ENCODE measurements around the gene TUSC2.

The TUSC2 gene

DNA sequence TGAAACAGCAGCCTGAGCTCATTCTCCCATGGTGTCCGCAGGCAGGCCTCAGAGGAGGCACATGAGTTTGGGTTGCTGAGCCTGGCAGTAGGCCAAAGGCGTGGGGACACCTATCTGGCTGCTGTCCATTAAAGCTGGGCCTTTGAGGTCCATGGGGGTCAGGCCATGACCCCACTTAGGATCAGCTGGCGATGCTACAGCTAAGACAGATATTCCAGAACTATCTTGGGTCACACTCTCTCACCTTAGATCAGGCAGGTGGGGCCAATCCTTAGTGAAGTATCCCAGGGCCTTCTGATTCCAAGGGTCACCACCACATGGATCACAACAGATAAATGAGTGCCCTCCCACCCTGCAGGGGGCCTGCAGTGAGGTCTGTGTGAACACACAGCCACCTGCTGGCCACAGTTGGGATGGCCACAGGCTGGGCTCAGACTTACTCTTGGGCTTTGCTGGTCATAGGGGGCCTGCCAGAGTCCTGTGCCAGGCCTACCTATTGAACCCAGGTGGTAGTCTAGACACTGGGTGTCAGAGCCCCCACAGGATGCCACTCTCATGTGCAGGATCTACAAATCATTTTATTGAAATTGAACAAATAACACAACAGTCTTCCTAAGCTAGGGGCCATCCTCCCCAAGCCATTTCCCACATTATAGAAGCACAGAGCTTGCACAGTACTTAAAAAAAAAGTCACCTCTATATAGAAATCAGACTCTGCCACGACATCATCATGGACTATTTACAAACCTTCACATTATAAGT is 3.5 kb downstream of the TUSC2 start:
- no peak overlapping the region for H3K9ac ChIP-seq (ENCODE audit: insufficient read length)
- DNase-seq (ENCODE audit: low read depth, low spot score) = no peak
- no peaks in the 10 kb centered on the region for H3K9me3 ChIP-seq (ENCODE audit: low read depth, low read length)
- TF ChIP-seq POLR2AphosphoS5 (IDR thresholded peaks at IDR 0.05; ENCODE audit: borderline replicate concordance, low read depth, low read length) (no peak), FOXP2 (optimal IDR thresholded peaks at IDR 0.05; ENCODE audit: control extremely low read depth, extremely low read length, insufficient read depth) (no peak), EZH2 (IDR thresholded peaks at IDR 0.05) (no peak)
- H3K27ac ChIP-seq = no peak overlapping the region
- peaks cover under 1% of the 10 kb centered on the region; the same call in 1 of the 2 replicates for H3K36me3 ChIP-seq (ENCODE audit: insufficient read depth, low read length)
- no peak overlapping the region for H3K4me3 ChIP-seq

DNA sequence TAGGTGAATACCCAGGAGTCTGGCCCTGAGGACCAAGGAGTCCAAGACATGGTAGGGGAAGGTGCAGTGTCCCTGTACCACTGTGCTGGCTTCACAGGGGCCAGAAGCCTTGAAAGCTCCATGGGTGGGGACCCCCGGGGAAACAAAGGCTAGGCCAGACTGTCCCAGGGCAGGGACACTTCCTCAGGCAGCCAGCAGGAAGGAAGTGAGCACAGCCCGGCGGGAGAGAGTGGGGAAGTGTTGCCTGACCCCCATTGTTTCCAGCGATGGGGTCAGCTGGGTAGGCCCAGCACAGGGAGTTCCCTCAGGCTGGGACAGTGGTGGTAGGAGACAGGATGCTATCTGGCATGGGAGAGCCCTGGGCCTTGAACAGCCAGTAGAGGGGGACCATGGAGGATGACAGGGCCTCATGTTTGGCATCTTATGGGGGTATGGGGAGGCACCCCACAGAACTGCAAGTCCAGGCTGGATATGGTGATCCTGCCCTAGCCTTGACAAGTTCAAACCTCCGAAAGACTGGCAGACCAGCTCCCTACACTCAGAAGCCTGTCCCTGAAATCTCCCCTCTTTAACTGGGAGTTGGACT is 4.3 kb downstream of the TUSC2 start:
- TF ChIP-seq FOXP2 (optimal IDR thresholded peaks at IDR 0.05; ENCODE audit: control extremely low read depth, extremely low read length, insufficient read depth) = no peak
- no peak for TF ChIP-seq POLR2AphosphoS5 (IDR thresholded peaks at IDR 0.05; ENCODE audit: borderline replicate concordance, low read depth, low read length)
- no peak for TF ChIP-seq EZH2 (IDR thresholded peaks at IDR 0.05)
- Histone ChIP-seq H3K9ac (ENCODE audit: insufficient read length) (no peak overlapping the region), H3K27ac (no peak overlapping the region), H3K4me3 (no peak overlapping the region), H3K9me3 (ENCODE audit: low read depth, low read length) (no peaks in the 10 kb centered on the region), H3K36me3 (ENCODE audit: insufficient read depth, low read length) (peaks cover 9% of the 10 kb centered on the region; the same call in 1 of the 2 replicates)
- DNase-seq (ENCODE audit: low read depth, low spot score) = no peak

DNA sequence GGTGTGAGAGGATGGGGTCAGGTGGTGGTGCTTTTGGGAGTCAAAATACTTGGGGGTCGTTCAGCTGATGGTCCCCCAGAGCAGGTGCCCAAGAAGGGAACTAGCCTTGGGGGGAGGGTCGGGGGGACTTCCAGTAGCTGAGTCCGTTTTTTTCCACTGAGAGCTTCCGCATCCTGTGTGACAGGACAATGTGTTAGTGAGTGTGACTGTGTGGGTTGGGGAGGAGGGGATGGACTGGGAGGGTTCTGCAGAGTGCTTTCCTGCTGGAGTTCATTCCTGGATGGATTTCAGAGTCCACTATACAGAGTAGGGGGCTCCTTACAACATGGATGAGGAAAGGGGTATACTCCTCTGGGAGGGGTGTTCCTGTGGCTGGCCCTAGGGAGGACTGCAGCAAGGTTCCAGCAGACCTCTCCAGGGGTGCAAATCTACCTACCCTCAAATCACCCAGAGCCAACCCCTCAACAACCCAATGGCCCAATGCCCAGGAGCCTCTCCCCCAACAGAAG is 4.9 kb downstream of the TUSC2 start:
- peaks cover 14% of the 10 kb centered on the region; the same call in 1 of the 2 replicates for H3K36me3 ChIP-seq (ENCODE audit: insufficient read depth, low read length)
- H3K9me3 ChIP-seq (ENCODE audit: low read depth, low read length) = no peaks in the 10 kb centered on the region
- H3K27ac ChIP-seq = no peak overlapping the region
- no peak for DNase-seq (ENCODE audit: low read depth, low spot score)
- H3K4me3 ChIP-seq = no peak overlapping the region
- TF ChIP-seq EZH2 (IDR thresholded peaks at IDR 0.05) = no peak
- TF ChIP-seq FOXP2 (optimal IDR thresholded peaks at IDR 0.05; ENCODE audit: control extremely low read depth, extremely low read length, insufficient read depth) = no peak
- TF ChIP-seq POLR2AphosphoS5 (IDR thresholded peaks at IDR 0.05; ENCODE audit: borderline replicate concordance, low read depth, low read length) = no peak
- no peak overlapping the region for H3K9ac ChIP-seq (ENCODE audit: insufficient read length)

DNA sequence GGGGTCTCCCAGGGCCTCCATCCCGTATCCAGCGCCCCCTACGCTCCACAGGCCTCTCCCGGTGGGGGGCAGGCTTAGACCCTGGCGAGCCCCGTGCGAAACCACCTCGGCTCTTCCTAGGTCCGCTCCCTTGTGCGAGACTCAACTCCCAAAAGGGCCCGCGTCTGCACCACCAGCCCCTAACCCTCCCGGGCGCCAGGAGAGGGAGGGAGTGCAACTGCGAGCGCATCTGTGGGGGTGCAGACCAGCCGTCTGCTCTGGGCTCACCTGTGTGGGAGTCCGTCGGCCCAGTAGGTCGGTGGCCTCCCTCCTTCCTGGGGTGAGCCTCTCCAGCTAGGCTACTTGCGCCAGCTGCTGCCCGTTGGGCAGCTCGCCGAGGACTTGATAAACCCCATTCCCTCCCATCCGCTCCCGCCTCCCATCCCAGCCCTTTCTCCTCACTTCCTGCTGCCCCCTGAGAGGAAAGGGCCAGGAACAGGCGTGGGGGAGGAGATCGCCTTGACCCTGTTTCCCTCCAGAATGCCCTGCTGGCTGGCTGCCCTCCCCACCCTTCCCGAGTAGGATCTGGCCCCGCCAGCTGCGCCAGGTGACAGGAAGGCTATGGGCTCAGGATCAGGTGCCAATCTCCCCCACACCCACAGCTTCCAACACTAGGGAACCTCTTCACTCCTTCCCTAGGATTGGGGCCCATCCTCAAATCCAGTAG is 5.5 kb downstream of the TUSC2 start, which contains the start of gene HYAL2:
TSS of gene HYAL2 (minus strand) at position 360 of the 706 bp plus-strand sequence. CDS start 2,256 bp downstream, outside the sequence.
- H3K27ac ChIP-seq = peak within 1 kb of the TSS; percentile 95
- no peak for TF ChIP-seq FOXP2 (optimal IDR thresholded peaks at IDR 0.05; ENCODE audit: control extremely low read depth, extremely low read length, insufficient read depth)
- TF ChIP-seq POLR2AphosphoS5 (IDR thresholded peaks at IDR 0.05; ENCODE audit: borderline replicate concordance, low read depth, low read length) = no peak
- TF ChIP-seq EZH2 (IDR thresholded peaks at IDR 0.05) = no peak
- DNase-seq (ENCODE audit: low read depth, low spot score) = no peak
- no peaks in the 10 kb centered on the region for H3K9me3 ChIP-seq (ENCODE audit: low read depth, low read length)
- H3K9ac ChIP-seq (ENCODE audit: insufficient read length) = peak within 1 kb of the TSS; percentile 97
- peaks cover 15% of the 10 kb centered on the region; the same call in 1 of the 2 replicates for H3K36me3 ChIP-seq (ENCODE audit: insufficient read depth, low read length)
- peak within 1 kb of the TSS; percentile 83 for H3K4me3 ChIP-seq

DNA sequence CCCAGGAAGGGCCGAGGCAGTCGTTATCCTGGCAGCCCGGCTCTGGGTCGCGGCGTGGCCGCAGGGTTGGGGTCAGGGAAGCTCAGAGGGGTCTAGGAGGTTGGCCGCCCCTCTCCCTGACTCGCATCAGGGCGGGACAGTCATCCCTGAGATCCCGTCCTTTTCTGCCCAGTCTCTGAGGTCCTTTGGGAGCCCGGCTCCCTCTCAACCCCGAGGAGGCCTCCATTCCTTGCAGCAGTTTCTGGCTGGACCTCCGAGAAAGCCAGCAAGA is 6.0 kb downstream of the TUSC2 start:
- Histone ChIP-seq H3K4me3 (peak overlapping the region; percentile 83), H3K36me3 (ENCODE audit: insufficient read depth, low read length) (peaks cover 15% of the 10 kb centered on the region; the same call in 1 of the 2 replicates), H3K9ac (ENCODE audit: insufficient read length) (no peak overlapping the region), H3K9me3 (ENCODE audit: low read depth, low read length) (no peaks in the 10 kb centered on the region), H3K27ac (no peak overlapping the region)
- TF ChIP-seq EZH2 (IDR thresholded peaks at IDR 0.05) = no peak
- no peak for TF ChIP-seq POLR2AphosphoS5 (IDR thresholded peaks at IDR 0.05; ENCODE audit: borderline replicate concordance, low read depth, low read length)
- no peak for TF ChIP-seq FOXP2 (optimal IDR thresholded peaks at IDR 0.05; ENCODE audit: control extremely low read depth, extremely low read length, insufficient read depth)
- no peak for DNase-seq (ENCODE audit: low read depth, low spot score)

DNA sequence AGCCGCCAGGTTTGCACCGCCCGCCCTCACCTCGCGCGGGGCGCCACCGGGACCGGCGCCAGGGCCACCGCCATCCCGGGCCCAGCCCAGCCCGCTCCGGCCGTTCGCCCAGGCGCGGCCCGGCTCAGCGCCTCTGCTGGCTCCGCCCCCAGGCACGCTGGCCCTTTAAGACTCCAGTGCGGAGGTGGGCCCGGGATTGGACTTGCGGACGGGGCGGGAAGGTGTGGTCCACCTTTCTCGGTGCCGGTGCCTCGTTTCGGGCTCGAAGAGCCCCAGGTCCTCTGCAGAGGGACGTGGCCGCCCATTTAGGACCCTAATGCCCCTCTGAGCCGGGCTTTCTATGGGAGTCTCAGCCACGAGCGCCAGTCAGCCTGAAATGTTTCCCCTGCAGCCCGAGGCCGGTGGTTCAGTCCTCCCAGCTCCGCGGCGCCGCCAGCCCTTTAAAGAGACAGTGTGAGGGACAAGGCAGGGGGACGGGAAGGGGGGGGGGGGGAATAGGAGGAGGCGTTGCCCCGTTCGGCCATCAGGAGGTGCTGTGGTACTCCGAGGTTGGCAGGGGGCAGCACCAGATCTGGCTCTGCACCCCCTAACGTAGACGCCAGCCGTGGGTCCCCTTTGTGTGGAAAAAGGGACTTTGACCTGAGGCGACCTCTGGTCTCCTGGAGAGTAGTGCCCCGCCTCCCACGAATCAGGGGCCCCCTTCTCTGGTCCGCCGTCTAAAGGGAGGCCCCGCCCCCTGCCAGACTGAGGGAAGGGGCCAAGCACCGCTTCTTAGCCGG is 6.5 kb downstream of the TUSC2 start:
- Histone ChIP-seq H3K36me3 (ENCODE audit: insufficient read depth, low read length) (peaks cover 15% of the 10 kb centered on the region; the same call in 1 of the 2 replicates), H3K9ac (ENCODE audit: insufficient read length) (peak overlapping the region; percentile 97), H3K27ac (peak overlapping the region; percentile 95), H3K9me3 (ENCODE audit: low read depth, low read length) (no peaks in the 10 kb centered on the region), H3K4me3 (peak overlapping the region; percentile 83)
- DNase-seq (ENCODE audit: low read depth, low spot score) = peak; percentile 45
- TF ChIP-seq POLR2AphosphoS5 (IDR thresholded peaks at IDR 0.05; ENCODE audit: borderline replicate concordance, low read depth, low read length) = no peak; the same call in 1 of the 2 replicates
- TF ChIP-seq FOXP2 (optimal IDR thresholded peaks at IDR 0.05; ENCODE audit: control extremely low read depth, extremely low read length, insufficient read depth) = no peak
- TF ChIP-seq EZH2 (IDR thresholded peaks at IDR 0.05) = no peak

DNA sequence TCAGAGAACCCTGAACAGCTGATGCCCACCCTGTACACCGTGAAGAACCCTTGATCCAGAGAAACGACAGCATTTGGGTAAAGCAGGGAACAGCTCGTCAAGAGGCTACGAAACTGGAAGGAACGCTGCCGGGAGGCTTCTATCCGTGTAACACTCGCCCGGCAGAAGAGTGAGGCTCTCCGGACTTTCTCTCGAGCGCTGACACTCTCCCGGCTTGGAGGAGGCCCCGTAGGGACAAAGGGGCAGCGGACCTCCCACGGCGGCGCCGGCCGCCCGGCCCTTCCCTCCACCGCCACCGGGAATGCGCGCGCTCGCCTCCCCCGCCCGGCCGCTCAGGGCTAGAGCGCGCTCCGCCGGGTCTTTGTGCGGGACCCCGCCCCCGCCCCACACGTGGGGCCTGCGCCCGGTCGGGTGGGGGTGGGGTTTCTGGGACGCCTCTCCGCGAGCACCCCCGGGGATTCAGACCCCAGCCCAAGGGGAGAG is 7.1 kb downstream of the TUSC2 start:
- Histone ChIP-seq H3K9me3 (ENCODE audit: low read depth, low read length) (no peaks in the 10 kb centered on the region), H3K36me3 (ENCODE audit: insufficient read depth, low read length) (peaks cover 15% of the 10 kb centered on the region; the same call in 1 of the 2 replicates), H3K27ac (peak overlapping the region; percentile 95), H3K4me3 (peak overlapping the region; percentile 83), H3K9ac (ENCODE audit: insufficient read length) (peak overlapping the region; percentile 97)
- no peak for TF ChIP-seq FOXP2 (optimal IDR thresholded peaks at IDR 0.05; ENCODE audit: control extremely low read depth, extremely low read length, insufficient read depth)
- no peak for TF ChIP-seq EZH2 (IDR thresholded peaks at IDR 0.05)
- no peak for TF ChIP-seq POLR2AphosphoS5 (IDR thresholded peaks at IDR 0.05; ENCODE audit: borderline replicate concordance, low read depth, low read length)
- no peak for DNase-seq (ENCODE audit: low read depth, low spot score)
